ENCODE measurements around the gene LUZP2.

LUZP2 gene

GRCh38 chr11:24556693-24557092 lies 59.8 kb downstream of the LUZP2 start:
- Histone ChIP-seq H3K4me3 (ENCODE audit: insufficient read depth, low read depth, low read length, poor library complexity, severe bottlenecking) (no peak overlapping the region), H3K27me3 (replicated peaks; ENCODE audit: control insufficient read depth, insufficient read depth, low read length, poor library complexity, severe bottlenecking) (no peaks in the 10 kb centered on the region), H3K9me3 (ENCODE audit: control insufficient read depth, low read length) (no peaks in the 10 kb centered on the region), H3K4me1 (ENCODE audit: control insufficient read depth, insufficient read depth, low read length, poor library complexity, severe bottlenecking) (no peaks in the 10 kb centered on the region), H3K36me3 (ENCODE audit: control insufficient read depth, insufficient read depth, low read length) (no peaks in the 10 kb centered on the region), H3K27ac (ENCODE audit: insufficient read depth, low read length, poor library complexity, severe bottlenecking) (no peak overlapping the region)
- no peak for DNase-seq

GRCh38 chr11:24559315-24559714 lies 62.5 kb downstream of the LUZP2 start:
- no peaks in the 10 kb centered on the region for H3K4me1 ChIP-seq (ENCODE audit: control insufficient read depth, insufficient read depth, low read length, poor library complexity, severe bottlenecking)
- no peaks in the 10 kb centered on the region for H3K27me3 ChIP-seq (replicated peaks; ENCODE audit: control insufficient read depth, insufficient read depth, low read length, poor library complexity, severe bottlenecking)
- H3K27ac ChIP-seq (ENCODE audit: insufficient read depth, low read length, poor library complexity, severe bottlenecking), result no peak overlapping the region
- H3K4me3 ChIP-seq (ENCODE audit: insufficient read depth, low read depth, low read length, poor library complexity, severe bottlenecking), result no peak overlapping the region
- H3K9me3 ChIP-seq (ENCODE audit: control insufficient read depth, low read length), result no peaks in the 10 kb centered on the region
- H3K36me3 ChIP-seq (ENCODE audit: control insufficient read depth, insufficient read depth, low read length), result no peaks in the 10 kb centered on the region
- no peak for DNase-seq

- Histone ChIP-seq H3K27ac (ENCODE audit: insufficient read depth, low read length, poor library complexity, severe bottlenecking) (no peak overlapping the region), H3K4me3 (ENCODE audit: insufficient read depth, low read depth, low read length, poor library complexity, severe bottlenecking) (no peak overlapping the region), H3K4me1 (ENCODE audit: control insufficient read depth, insufficient read depth, low read length, poor library complexity, severe bottlenecking) (no peaks in the 10 kb centered on the region), H3K27me3 (replicated peaks; ENCODE audit: control insufficient read depth, insufficient read depth, low read length, poor library complexity, severe bottlenecking) (no peaks in the 10 kb centered on the region), H3K36me3 (ENCODE audit: control insufficient read depth, insufficient read depth, low read length) (no peaks in the 10 kb centered on the region), H3K9me3 (ENCODE audit: control insufficient read depth, low read length) (no peaks in the 10 kb centered on the region)
- DNase-seq, result no peak
Observed at GRCh38 chr11:24560324-24560723, 63.5 kb downstream of the LUZP2 start.

GRCh38 chr11:24567380-24567779 lies 70.5 kb downstream of the LUZP2 start:
- Histone ChIP-seq H3K4me3 (ENCODE audit: insufficient read depth, low read depth, low read length, poor library complexity, severe bottlenecking) (no peak overlapping the region), H3K36me3 (ENCODE audit: control insufficient read depth, insufficient read depth, low read length) (no peaks in the 10 kb centered on the region), H3K9me3 (ENCODE audit: control insufficient read depth, low read length) (no peaks in the 10 kb centered on the region), H3K4me1 (ENCODE audit: control insufficient read depth, insufficient read depth, low read length, poor library complexity, severe bottlenecking) (no peaks in the 10 kb centered on the region), H3K27ac (ENCODE audit: insufficient read depth, low read length, poor library complexity, severe bottlenecking) (no peak overlapping the region), H3K27me3 (replicated peaks; ENCODE audit: control insufficient read depth, insufficient read depth, low read length, poor library complexity, severe bottlenecking) (no peaks in the 10 kb centered on the region)
- no peak for DNase-seq

- Histone ChIP-seq H3K4me3 (ENCODE audit: insufficient read depth, low read depth, low read length, poor library complexity, severe bottlenecking) (no peak overlapping the region), H3K27ac (ENCODE audit: insufficient read depth, low read length, poor library complexity, severe bottlenecking) (no peak overlapping the region), H3K9me3 (ENCODE audit: control insufficient read depth, low read length) (no peaks in the 10 kb centered on the region), H3K4me1 (ENCODE audit: control insufficient read depth, insufficient read depth, low read length, poor library complexity, severe bottlenecking) (no peaks in the 10 kb centered on the region), H3K36me3 (ENCODE audit: control insufficient read depth, insufficient read depth, low read length) (no peaks in the 10 kb centered on the region), H3K27me3 (replicated peaks; ENCODE audit: control insufficient read depth, insufficient read depth, low read length, poor library complexity, severe bottlenecking) (no peaks in the 10 kb centered on the region)
- DNase-seq, result no peak
Observed at GRCh38 chr11:24572376-24572775, 75.5 kb downstream of the LUZP2 start.

- DNase-seq, result no peak
- H3K36me3 ChIP-seq (ENCODE audit: control insufficient read depth, insufficient read depth, low read length), result no peaks in the 10 kb centered on the region
Observed at GRCh38 chr11:24574461-24574860, 77.6 kb downstream of the LUZP2 start.

GRCh38 chr11:24575392-24575791 lies 78.5 kb downstream of the LUZP2 start:
- H3K9me3 ChIP-seq (ENCODE audit: control insufficient read depth, low read length), result no peaks in the 10 kb centered on the region
- H3K4me3 ChIP-seq (ENCODE audit: insufficient read depth, low read depth, low read length, poor library complexity, severe bottlenecking), result no peak overlapping the region
- no peaks in the 10 kb centered on the region for H3K4me1 ChIP-seq (ENCODE audit: control insufficient read depth, insufficient read depth, low read length, poor library complexity, severe bottlenecking)
- no peak overlapping the region for H3K27ac ChIP-seq (ENCODE audit: insufficient read depth, low read length, poor library complexity, severe bottlenecking)
- DNase-seq, result no peak
- no peaks in the 10 kb centered on the region for H3K36me3 ChIP-seq (ENCODE audit: control insufficient read depth, insufficient read depth, low read length)
- H3K27me3 ChIP-seq (replicated peaks; ENCODE audit: control insufficient read depth, insufficient read depth, low read length, poor library complexity, severe bottlenecking), result no peaks in the 10 kb centered on the region

More at GRCh38 chr11:24574461-24574860, 77.6 kb downstream of the LUZP2 start:
- Histone ChIP-seq H3K4me3 (ENCODE audit: insufficient read depth, low read depth, low read length, poor library complexity, severe bottlenecking) (no peak overlapping the region), H3K27me3 (replicated peaks; ENCODE audit: control insufficient read depth, insufficient read depth, low read length, poor library complexity, severe bottlenecking) (no peaks in the 10 kb centered on the region), H3K27ac (ENCODE audit: insufficient read depth, low read length, poor library complexity, severe bottlenecking) (no peak overlapping the region), H3K4me1 (ENCODE audit: control insufficient read depth, insufficient read depth, low read length, poor library complexity, severe bottlenecking) (no peaks in the 10 kb centered on the region), H3K9me3 (ENCODE audit: control insufficient read depth, low read length) (no peaks in the 10 kb centered on the region)

GRCh38 chr11:24585192-24585591 lies 88.3 kb downstream of the LUZP2 start:
- Histone ChIP-seq H3K27me3 (replicated peaks; ENCODE audit: control insufficient read depth, insufficient read depth, low read length, poor library complexity, severe bottlenecking) (no peaks in the 10 kb centered on the region), H3K27ac (ENCODE audit: insufficient read depth, low read length, poor library complexity, severe bottlenecking) (no peak overlapping the region), H3K9me3 (ENCODE audit: control insufficient read depth, low read length) (no peaks in the 10 kb centered on the region), H3K36me3 (ENCODE audit: control insufficient read depth, insufficient read depth, low read length) (no peaks in the 10 kb centered on the region), H3K4me1 (ENCODE audit: control insufficient read depth, insufficient read depth, low read length, poor library complexity, severe bottlenecking) (no peaks in the 10 kb centered on the region), H3K4me3 (ENCODE audit: insufficient read depth, low read depth, low read length, poor library complexity, severe bottlenecking) (no peak overlapping the region)
- DNase-seq, result no peak

GRCh38 chr11:24587635-24588034 lies 90.8 kb downstream of the LUZP2 start:
- no peak for DNase-seq
- H3K36me3 ChIP-seq (ENCODE audit: control insufficient read depth, insufficient read depth, low read length), result no peaks in the 10 kb centered on the region
- no peak overlapping the region for H3K27ac ChIP-seq (ENCODE audit: insufficient read depth, low read length, poor library complexity, severe bottlenecking)

GRCh38 chr11:24588081-24588480 lies 91.2 kb downstream of the LUZP2 start:
- Histone ChIP-seq H3K9me3 (ENCODE audit: control insufficient read depth, low read length) (no peaks in the 10 kb centered on the region), H3K27ac (ENCODE audit: insufficient read depth, low read length, poor library complexity, severe bottlenecking) (no peak overlapping the region), H3K4me3 (ENCODE audit: insufficient read depth, low read depth, low read length, poor library complexity, severe bottlenecking) (no peak overlapping the region), H3K4me1 (ENCODE audit: control insufficient read depth, insufficient read depth, low read length, poor library complexity, severe bottlenecking) (no peaks in the 10 kb centered on the region), H3K27me3 (replicated peaks; ENCODE audit: control insufficient read depth, insufficient read depth, low read length, poor library complexity, severe bottlenecking) (no peaks in the 10 kb centered on the region), H3K36me3 (ENCODE audit: control insufficient read depth, insufficient read depth, low read length) (no peaks in the 10 kb centered on the region)
- no peak for DNase-seq

More at GRCh38 chr11:24587635-24588034, 90.8 kb downstream of the LUZP2 start:
- Histone ChIP-seq H3K27me3 (replicated peaks; ENCODE audit: control insufficient read depth, insufficient read depth, low read length, poor library complexity, severe bottlenecking) (no peaks in the 10 kb centered on the region), H3K4me1 (ENCODE audit: control insufficient read depth, insufficient read depth, low read length, poor library complexity, severe bottlenecking) (no peaks in the 10 kb centered on the region), H3K4me3 (ENCODE audit: insufficient read depth, low read depth, low read length, poor library complexity, severe bottlenecking) (no peak overlapping the region), H3K9me3 (ENCODE audit: control insufficient read depth, low read length) (no peaks in the 10 kb centered on the region)

- H3K9me3 ChIP-seq (ENCODE audit: control insufficient read depth, low read length), result no peaks in the 10 kb centered on the region
- no peak overlapping the region for H3K4me3 ChIP-seq (ENCODE audit: insufficient read depth, low read depth, low read length, poor library complexity, severe bottlenecking)
- no peaks in the 10 kb centered on the region for H3K27me3 ChIP-seq (replicated peaks; ENCODE audit: control insufficient read depth, insufficient read depth, low read length, poor library complexity, severe bottlenecking)
- H3K27ac ChIP-seq (ENCODE audit: insufficient read depth, low read length, poor library complexity, severe bottlenecking), result no peak overlapping the region
- DNase-seq, result no peak
- H3K36me3 ChIP-seq (ENCODE audit: control insufficient read depth, insufficient read depth, low read length), result no peaks in the 10 kb centered on the region
- H3K4me1 ChIP-seq (ENCODE audit: control insufficient read depth, insufficient read depth, low read length, poor library complexity, severe bottlenecking), result no peaks in the 10 kb centered on the region
Observed at GRCh38 chr11:24589064-24589463, 92.2 kb downstream of the LUZP2 start.

Measured in effector memory CD4-positive, alpha-beta T cell (primary cell).